HUDEP-2 (cell line): ENCODE data around the gene STPG1.
"Not testable (repeated sequence)": the region's sequence is repeated elsewhere in the genome, so short reads cannot be mapped to it uniquely, and the experiment has no call there.

Experiments used
- DNase-seq, 76 experiments: peaks; one replicate each; lab custom pipeline; 2025; ENCODE audit not compliant: unreplicated experiment in 76 of 76; lab: John Stamatoyannopoulos, UW

The STPG1 gene, protein sequence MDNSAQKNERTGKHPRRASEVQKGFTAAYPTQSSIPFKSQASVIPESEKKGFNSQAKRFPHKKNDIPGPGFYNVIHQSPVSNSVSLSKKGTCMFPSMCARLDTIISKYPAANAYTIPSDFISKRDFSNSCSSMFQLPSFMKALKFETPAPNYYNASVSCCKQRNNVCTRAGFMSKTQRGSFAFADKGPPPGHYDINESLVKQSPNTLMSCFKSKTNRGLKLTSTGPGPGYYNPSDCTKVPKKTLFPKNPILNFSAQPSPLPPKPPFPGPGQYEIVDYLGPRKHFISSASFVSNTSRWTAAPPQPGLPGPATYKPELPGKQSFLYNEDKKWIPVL

DNA sequence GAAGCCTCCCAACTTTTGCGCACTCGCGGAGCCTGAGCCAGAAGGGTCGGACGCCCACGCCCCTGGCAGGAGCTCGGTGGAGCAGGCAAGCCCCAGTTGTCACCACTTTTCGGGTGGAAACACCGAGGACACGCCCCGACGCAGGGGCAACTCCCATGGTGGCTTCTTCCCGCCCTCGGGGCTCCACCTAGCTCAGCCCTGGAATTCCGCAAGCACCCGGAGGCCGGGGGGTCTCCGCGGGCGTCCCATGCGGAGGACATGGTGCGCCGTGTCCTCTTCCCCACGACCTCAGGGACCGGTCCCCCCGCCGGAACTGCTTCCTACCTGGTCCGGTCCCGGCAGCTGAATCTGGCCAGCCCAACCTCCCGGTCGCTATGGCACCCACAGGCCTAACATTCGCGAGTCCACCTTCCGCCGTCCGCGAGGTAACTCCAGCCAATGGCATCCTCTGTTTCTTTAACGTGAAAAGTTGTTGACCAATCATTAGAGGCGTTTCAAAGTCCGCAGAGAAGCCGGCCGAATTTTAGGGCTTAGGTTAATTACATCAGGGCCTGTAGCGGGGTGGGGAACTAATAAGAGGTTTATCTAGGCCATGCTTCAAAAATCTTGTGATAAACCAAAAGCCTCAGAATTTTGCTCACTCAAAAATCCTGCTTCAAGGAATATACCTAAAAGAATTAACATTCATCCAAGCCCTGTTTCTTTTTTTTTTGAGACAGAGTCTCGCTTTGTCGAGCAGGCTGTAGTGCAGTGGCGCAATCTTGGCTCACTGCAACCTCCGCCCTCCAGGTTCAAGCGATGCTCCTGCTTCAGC, at the start of gene STPG1:
Gene STPG1 (minus strand): TSS at position 433 of the 814 bp plus-strand sequence. CDS start 12,394 bp downstream, outside the sequence.
- DNase-seq: peak in 75 of 76 experiments; percentile 19 to 92 (median 77)

DNA sequence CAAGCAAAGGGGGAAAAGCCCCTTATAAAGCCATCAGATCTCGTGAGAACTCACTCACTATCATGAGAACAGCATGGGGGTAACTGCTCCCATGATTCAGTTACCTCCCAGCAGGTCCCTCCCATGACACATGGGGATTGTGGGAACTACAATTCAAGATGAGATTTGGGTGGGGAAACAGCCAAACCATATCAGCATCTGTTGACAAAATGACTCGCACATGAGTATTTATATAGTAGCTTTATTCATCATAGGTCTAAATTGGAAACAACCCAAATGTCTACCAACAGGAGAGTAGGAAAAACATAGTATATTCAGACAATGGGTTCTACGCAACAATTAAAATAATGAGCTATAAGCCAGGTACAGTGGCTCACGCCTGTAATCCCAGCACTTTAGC, 48.5 kb upstream of the STPG1 start:
- not testable (repeated sequence) for DNase-seq

DNA sequence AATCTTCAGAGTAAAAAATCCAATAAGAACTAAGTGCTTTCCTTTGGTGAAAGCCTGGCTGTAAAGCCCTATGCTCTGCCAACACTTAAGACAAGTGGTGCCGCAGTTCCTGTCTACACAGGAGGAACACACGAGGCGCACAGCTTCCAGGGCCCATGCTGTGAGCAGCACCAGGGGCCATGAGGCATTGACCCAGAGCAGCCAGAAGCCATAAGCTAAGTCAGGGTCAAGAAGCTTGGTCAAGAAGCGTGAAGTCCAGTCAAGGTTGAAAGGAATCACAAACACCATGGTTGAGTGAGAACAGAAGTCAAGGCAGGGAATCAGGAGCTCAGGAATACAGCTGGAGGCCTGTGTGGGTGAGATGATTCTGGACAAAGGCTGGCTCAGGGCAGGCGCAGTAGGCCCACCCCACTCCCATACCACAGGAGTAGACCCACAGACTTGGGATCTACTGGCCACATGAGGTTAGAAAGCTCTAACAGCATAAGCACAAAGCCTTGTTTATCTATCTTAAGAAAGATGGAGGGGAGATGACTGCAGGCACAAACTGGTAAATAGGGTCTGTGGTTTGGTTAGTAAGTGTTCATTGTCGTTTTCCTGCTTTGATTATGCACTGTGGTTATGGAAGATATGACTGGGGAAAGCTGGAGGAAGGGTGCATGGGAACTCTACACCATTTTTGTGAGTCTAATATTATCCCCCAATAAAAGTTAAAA, 46.1 kb upstream of the STPG1 start:
- DNase-seq: no peak

DNA sequence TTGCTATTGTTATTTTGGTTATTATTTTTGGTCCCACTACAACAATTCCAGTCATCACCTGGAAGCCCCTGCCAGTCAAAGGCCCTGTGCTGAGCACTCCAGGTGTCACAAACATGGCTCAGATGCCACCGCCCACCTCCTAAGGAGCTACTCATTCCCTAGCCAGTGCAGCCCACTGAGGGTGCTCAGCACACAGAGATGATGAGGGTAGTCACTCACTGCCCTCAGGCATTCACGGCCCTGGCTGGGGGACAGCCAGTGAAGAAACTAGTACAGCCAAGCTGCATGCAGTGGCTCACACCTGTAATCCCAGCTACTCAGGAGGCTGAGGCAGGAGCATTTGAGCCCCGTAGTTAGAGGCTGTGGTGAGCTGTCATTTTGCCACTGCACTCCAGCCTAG, 44.3 kb upstream of the STPG1 start:
- DNase-seq: no peak

DNA sequence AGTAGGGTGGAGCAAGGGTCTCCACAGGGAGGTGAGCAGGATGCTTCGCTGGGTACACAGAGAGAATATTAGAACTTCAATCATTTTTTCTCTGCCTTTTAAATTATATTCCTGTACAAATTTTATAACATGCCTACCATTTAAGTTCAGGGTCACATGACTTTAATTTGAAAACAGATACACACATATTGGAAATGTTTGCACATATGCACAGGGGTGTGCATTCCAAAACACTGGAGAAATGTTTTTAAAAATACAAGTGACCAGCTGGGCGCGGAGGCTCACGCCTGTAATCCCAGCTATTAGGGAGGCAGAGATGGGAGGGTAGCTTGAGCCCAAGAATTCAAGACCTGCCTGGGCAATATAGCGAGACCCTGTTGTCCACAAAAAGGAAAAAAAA, 41.7 kb upstream of the STPG1 start:
- no peak for DNase-seq

DNA sequence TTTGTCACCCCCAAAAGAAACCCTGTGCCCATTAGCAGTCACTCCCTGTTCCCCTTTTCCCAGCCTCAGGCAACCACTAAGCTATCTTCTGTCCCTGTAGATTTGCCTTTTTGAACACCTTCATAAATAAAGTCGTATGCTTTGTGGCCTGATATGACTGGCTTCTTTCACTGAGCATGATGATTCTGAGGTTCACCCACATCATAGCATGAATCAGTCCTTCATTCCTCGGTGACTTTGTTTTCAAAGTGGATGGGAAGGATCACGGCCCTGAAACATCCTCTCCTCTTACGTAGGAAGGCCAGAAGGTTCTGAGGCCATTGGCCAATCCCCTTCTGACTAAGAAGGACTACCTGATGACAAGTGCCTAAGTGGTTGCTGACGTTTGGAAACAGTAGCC, 41.1 kb upstream of the STPG1 start:
- no peak for DNase-seq

DNA sequence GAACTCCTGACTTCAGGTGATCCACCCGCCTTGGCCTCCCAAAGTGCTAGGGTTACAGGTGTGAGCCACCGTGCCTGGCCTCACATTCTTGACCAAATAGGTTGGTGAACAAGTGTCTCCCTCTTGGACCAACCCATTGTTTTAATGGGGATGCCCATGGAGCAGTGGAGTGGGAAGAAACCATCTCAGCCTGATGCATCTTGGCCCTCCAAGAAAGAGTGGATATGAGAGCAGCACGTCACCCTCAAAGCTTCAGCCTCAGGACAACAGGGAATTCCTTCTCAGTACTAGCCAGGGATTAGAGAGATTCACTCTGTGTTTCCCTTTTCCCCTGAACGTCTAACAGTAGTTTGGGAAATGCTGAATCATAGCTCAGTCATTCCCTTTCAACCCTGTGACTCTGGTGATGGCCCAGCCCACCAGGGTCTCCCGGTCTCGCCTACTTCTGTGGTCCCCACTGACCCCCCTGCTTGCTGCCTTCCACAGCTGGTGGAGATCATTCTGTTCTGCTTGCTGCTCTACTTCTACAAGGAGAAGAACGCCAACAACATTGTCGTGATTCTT, 39.4 kb upstream of the STPG1 start:
- no peak for DNase-seq

DNA sequence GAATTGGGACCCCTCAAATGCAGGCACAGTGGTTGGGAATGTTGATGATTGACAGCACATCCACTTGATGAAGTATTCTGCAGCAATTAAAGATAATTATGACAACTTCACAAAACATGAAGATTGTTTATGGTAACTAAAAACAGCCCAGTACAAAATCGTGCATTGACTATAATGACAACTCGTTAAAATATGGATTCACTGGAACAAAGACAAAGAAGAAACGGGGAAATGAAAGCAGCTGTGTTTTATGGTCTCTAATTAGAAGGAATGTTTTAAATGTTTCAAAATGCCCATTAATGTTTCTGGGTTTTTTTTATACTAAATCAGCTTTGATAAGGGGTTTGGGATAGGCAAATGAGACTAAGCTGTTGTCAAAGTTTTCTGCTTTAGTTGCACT, 38.2 kb upstream of the STPG1 start:
- no peak for DNase-seq

DNA sequence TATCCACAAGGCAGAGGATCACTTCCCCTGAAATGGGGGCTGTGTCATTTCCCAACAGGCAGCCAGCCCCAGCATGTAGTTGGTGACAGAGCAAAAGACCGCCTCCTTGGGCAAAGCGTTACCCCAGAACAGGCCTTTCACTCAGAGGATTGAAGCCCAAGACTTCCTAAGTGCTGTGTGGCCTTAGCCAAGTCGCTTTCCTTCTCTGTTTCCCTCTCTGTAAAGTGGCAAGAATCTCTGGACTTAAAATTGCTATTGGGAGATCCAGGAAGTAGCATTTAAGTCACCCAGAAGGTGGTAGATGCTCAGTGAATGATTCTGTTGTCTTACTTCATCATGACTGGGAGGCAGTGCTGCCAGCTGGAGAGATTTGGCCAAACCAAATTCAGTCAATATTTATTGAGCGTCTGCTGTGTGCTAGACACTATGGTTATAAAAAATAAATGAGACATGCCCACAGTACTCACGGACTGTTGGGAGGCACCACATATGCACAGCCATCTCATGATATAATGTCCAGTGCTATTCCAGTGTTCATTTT, 37.3 kb upstream of the STPG1 start:
- DNase-seq: no peak

DNA sequence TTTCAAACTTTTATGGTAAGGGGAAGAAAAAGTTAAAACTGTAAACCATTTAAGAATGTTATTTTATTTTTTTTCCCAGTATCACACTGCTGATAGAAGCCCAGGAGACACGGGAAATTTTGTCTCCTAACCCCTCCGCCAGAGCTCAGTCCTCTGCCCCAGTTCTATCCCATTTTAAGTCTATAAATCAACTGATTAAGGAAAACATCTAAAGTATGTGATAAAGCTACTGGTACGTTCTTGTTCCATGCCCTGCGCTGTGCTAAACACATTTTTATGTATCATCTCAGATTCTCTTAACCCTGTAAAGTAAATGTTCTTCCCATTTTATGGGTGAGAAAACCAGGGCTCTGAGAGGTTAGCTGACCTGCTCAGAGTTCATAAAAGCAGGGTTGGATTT, 36.7 kb upstream of the STPG1 start:
- no peak for DNase-seq

DNA sequence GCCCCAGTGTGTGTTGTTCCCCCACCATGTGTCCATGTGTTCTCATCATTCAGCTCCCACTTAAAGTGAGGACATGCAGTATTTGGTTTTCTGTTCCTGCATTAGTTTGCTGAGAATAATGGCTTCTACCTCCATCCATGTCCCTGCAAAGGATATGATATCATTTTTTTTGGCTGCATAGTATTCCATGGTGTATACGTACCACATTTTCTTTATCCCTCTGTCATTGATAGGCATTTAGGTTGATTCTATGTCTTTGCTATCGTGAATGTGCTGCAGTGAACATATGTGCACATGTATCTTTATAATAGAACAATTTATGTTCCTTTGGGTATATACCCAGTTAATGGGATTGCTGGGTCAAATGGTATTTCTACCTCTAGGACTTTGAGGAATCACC, 32.9 kb upstream of the STPG1 start:
- DNase-seq: not testable (repeated sequence)

DNA sequence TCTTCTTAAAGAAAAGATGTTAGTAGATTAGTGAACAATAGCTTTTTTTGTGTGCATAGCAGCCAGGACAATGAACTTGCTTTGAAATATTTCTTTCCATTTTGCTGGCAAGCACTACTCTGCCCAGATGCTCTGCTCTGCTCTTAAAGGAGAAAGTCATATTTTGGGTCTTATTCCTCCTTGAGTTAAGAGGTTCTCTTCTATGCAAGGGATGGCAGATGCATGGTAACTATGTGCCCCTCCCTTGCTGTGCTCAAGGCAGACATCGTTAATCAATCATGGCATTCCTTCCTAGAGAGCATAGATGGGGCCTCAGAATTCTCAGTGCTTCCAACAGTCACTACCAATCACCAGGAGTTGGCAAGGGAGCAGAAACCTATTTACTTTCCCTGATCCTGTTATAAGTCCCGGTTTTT, 29.7 kb upstream of the STPG1 start:
- no peak for DNase-seq

DNA sequence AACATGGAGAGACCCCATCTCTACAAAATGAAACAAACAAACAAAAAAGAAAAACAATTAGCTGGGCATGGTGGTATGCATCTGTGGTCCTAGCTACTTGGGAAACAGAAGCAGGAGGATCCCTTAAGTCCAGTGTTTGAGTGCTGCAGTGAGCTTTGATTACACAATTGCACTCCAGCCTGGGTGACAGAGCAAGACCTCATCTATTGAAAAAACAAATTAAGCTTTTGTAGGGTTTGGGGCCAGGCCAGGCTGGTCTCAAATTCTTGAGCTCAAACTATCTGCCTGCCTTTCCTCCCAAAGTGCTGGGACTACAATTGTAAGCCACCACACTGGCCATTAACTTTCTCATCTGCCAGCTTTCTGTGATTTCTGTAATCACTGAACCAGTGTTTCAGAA, 29.2 kb upstream of the STPG1 start:
- DNase-seq: no peak

DNA sequence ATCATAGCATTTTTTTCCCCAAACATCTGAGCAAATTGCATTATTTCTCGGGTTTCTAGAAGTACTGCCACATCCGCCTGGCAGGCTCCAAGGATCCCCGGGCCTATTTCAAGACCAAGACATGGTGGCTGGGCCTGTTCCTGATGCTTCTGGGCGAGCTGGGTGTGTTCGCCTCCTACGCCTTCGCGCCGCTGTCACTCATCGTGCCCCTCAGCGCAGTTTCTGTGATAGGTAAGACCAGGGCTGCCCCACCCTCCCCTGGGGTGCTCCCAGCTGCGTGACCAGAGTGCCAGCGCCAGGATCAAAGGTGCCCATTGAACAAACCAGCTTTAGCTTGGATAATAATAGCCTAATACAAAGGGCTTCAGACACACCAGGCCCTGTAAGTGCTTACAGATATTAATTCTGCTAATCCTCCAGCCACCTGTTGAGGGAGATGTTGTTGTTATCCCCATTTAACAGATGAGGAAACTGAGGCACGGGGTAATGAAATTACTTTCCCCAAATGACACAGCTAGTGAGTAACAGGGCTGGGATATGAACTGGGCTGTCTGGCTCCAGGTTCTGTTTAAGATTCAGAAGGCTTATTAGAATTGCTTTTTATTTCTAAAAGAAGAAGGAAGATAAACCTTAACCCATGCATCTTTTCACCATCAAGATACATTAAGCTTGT, 28.6 kb upstream of the STPG1 start:
- no peak for DNase-seq

DNA sequence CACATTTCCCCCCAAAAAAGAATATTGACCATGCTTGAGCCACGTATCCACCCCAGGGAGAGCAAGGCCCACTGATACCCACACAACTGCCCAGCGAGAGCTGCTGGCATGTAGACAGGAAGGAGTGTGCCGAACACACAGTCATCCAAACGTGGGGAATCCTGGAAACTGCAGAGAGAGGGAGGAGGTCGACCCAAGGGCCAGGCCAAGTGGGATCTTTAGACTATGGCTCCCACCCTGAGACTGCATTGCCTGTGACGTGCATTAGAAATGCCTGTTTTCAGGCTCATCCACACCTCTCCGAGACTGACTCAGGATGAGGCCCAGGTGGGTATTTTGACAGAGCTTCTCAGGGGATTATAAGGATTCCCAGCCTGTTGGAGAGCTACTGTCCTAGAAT, 27.9 kb upstream of the STPG1 start:
- no peak for DNase-seq

DNA sequence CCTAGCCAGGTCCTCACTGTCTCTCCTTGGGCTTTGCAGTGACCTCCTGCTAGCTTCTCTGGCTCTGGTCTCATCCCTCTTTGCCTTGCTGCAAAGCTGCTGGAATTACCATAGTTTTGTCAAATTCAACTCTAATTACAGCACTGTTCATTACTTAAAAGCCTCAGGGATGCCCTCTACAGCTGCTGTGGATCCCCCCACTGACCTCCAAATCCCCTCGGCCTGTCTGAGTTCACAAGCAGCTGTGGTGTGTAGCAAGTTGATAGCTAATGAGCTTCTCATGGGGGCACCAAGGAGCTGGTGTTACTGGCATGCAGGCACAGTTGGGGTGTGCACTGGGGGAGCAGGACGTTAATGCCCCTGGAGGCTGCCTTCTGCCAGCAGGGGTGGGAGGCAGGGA, 26.9 kb upstream of the STPG1 start:
- DNase-seq: no peak

DNA sequence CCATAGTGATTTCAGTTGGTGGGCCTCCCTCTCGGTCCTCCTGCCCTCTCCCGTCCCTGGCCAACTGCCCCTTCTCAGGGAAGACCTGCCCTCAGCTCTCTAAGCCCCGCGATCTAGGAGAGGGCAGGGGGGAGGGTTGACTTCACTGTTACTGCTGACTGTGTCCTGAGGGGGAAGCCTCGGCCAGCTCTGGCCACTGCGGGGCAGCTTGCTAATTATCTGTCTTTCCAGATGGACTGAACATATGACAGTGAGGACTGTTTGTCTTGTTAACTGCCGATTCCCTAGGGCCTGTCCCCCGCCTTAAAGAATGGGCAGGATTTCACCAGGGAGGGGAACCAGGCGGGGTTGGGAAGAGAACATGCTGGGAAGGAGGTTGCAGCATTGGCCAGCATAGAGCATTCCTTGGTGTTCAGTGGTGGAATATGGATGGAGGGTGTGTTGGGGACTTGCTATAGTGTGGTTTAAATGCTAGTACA, 24.9 kb upstream of the STPG1 start:
- DNase-seq: no peak

DNA sequence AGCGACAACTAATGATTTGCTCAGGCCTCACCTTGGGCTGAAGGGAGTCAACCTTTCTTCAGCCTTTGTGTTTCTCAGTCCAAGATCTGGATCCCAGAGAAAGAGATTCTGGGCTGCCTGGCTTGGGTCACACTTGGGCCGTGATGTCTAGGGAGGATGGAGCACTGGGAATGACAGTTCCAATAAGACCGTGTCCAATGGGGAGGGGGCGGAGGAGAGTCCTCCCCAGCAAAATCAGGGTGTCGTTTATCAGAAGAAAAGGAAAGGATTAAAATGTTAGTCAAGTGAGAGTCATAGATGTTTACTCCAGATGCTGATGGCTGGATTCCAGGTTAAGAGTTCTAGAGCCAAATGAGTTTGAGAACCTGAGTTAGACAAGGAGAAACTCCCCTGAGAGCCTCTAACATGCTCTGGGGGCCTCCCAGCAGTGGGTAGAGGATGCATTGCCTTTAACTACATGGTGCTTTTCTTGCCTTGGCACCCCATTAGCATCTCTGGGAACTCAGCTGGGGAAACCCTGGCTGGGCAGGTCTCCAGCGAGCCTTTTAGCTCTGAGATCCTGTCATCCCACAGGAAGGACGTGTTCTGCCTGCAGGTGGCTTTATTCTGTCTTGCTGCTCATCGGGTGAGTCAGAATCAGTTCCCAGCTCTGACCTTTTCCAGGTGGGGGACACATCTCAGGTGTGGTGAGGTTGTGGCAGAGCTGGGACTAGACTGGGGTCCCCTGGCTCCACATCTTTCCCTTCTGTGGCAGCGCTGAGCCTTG, 24.2 kb upstream of the STPG1 start:
- no peak for DNase-seq

DNA sequence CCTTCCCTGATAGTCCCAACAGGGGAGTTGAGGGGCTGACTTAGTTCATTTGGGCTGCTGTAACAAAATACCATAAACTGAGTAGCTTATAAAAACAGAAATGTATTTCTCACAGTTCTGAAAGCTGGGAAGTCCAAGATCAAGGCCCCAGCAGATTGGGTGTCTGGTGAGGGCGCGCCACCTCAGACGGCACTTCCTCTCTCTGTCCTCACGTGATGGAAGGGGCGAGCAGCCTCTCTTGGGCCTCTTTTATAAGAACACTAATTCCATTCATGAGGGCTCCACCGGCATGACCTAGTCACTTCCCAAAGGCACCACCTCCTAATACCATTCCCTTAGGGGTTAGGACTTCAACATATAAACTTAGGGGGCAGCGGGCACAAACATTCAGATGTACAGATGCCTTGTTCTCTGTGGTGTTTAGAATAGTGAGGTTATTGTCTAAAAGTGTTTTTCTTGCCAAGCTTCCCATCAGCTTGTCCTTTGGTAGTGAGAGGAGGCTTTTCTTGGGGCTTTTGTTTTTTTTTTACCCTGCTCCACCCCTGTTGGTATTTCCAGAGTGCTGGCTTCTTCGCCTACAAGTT, 22.3 kb upstream of the STPG1 start:
- DNase-seq: no peak
